CD14-positive monocyte (primary cell): ENCODE measurements around the gene ERP27. TPM values are rescaled to one million over a fixed set of nuclear protein-coding genes. Genes with fewer than 3 reads are reported as not detected.

ENCODE experiments used
- DNase-seq, 3 donors: peaks; one replicate each; pipeline ENCODE4 v3.0.0-alpha.2; 2011 to 2022
- H2AFZ ChIP-seq: 2 replicates; pipeline ENCODE4 v1.6.0; 2012; ENCODE audit warnings: mild to moderate bottlenecking, low read depth, low read length, inconsistent platforms; ENCODE audit not compliant: insufficient read depth, poor library complexity, severe bottlenecking
- H3K27ac ChIP-seq, 2 donors: 1 replicate in 1 of 2; 2 replicates in 1 of 2; pipeline ENCODE4 v1.5.1; 2012 to 2013; ENCODE audit warnings: low read length in 2 of 2, control low read depth in 1 of 2, inconsistent platforms in 1 of 2, low read depth in 1 of 2, mild to moderate bottlenecking in 1 of 2
- H3K27me3 ChIP-seq, 2 donors: one replicate each; pipeline versions ENCODE4 v1.6.0 to v1.6.1; 2011 to 2013; ENCODE audit warnings: low read length in 2 of 2; ENCODE audit not compliant: control insufficient read depth in 2 of 2, insufficient read depth in 2 of 2
- H3K36me3 ChIP-seq, 2 donors: replicated peaks in 1 of 2; 1 replicate in 1 of 2; 2 replicates in 1 of 2; pipeline versions ENCODE4 v1.5.1 to v1.6.1; 2012 to 2013; ENCODE audit warnings: low read length in 2 of 2, control low read depth in 1 of 2, inconsistent platforms in 1 of 2, mild to moderate bottlenecking in 1 of 2; ENCODE audit not compliant: insufficient read depth in 2 of 2, control insufficient read depth in 1 of 2
- H3K4me1 ChIP-seq, 2 donors: 1 replicate in 1 of 2; 2 replicates in 1 of 2; pipeline versions ENCODE4 v1.5.1 to v1.6.1; 2012 to 2013; ENCODE audit warnings: low read length in 2 of 2, control low read depth in 1 of 2, inconsistent platforms in 1 of 2, mild to moderate bottlenecking in 1 of 2, moderate library complexity in 1 of 2; ENCODE audit not compliant: insufficient read depth in 2 of 2, control insufficient read depth in 1 of 2
- H3K4me2 ChIP-seq: replicated peaks from 2 replicates; pipeline ENCODE3; 2012; ENCODE audit warnings: low read length, moderate library complexity, mild to moderate bottlenecking; ENCODE audit not compliant: poor library complexity, severe bottlenecking; ENCODE audit errors: extremely low read depth
- H3K4me3 ChIP-seq, 3 experiments: fragments of 200-600 bp in 1 of 3; sonication (generic) in 1 of 3; replicated peaks in 1 of 3; 1 replicate in 2 of 3; 2 replicates in 1 of 3; pipeline ENCODE4 v1.5.1; 2011 to 2013; ENCODE audit warnings: low read length in 3 of 3, mild to moderate bottlenecking in 3 of 3, control low read depth in 2 of 3, low read depth in 2 of 3, inconsistent platforms in 1 of 3, moderate library complexity in 1 of 3
- H3K79me2 ChIP-seq: 2 replicates; pipeline ENCODE4 v1.6.0; 2012; ENCODE audit warnings: mild to moderate bottlenecking, control low read depth, inconsistent platforms, low read length, moderate library complexity; ENCODE audit not compliant: insufficient read depth
- H3K9ac ChIP-seq: 2 replicates; pipeline ENCODE4 v1.6.0; 2017; ENCODE audit warnings: low read length, mild to moderate bottlenecking; ENCODE audit not compliant: insufficient read depth, poor library complexity, severe bottlenecking
- H3K9me3 ChIP-seq, 2 donors: replicated peaks in 1 of 2; 1 replicate in 1 of 2; 2 replicates in 1 of 2; pipeline versions ENCODE4 v1.5.1 to v1.6.1; 2012 to 2013; ENCODE audit warnings: low read length in 2 of 2, control low read depth in 1 of 2; ENCODE audit not compliant: control insufficient read depth in 1 of 2, insufficient read depth in 1 of 2
- H4K20me1 ChIP-seq: 2 replicates; pipeline ENCODE4 v1.6.0; 2012; ENCODE audit warnings: mild to moderate bottlenecking, low read length, control low read depth, moderate library complexity; ENCODE audit not compliant: insufficient read depth
- H3K27ac Mint-ChIP-seq, 7 donors: one replicate each; pipeline ENCODE4 v1.8.0; 2020; ENCODE audit warnings: mild to moderate bottlenecking in 7 of 7, mixed read lengths in 7 of 7, moderate library complexity in 6 of 7, inconsistent platforms in 2 of 7
- H3K27me3 Mint-ChIP-seq, 3 donors: one replicate each; pipeline ENCODE4 v1.8.0; 2021 to 2022; ENCODE audit warnings: low read depth in 3 of 3, mild to moderate bottlenecking in 3 of 3, mixed read lengths in 3 of 3, moderate library complexity in 3 of 3, inconsistent platforms in 1 of 3
- H3K36me3 Mint-ChIP-seq, 2 donors: one replicate each; pipeline ENCODE4 v1.8.0; 2020; ENCODE audit warnings: mixed read lengths in 2 of 2, inconsistent platforms in 1 of 2, mild to moderate bottlenecking in 1 of 2
- H3K4me1 Mint-ChIP-seq: one replicate; pipeline ENCODE4 v1.8.0; 2020; ENCODE audit warnings: mild to moderate bottlenecking, mixed read lengths
- H3K4me3 Mint-ChIP-seq, 2 donors: one replicate each; pipeline ENCODE4 v1.8.0; 2020; ENCODE audit warnings: mild to moderate bottlenecking in 2 of 2, mixed read lengths in 2 of 2, moderate library complexity in 1 of 2
- H3K9me3 Mint-ChIP-seq, 7 donors: one replicate each; pipeline ENCODE4 v1.8.0; 2020 to 2022; ENCODE audit warnings: mixed read lengths in 7 of 7, mild to moderate bottlenecking in 6 of 7, moderate library complexity in 6 of 7, inconsistent platforms in 2 of 7
- CTCF ChIP-seq: fragments of 200-600 bp; IDR thresholded peaks from one replicate; pipeline ENCODE4 v1.8.0; 2022; ENCODE audit warnings: antibody characterized with exemption, mild to moderate bottlenecking
- WGBS: methylation state at CpG from one replicate; pipeline ENCODE4 v1.1.5; 2013; ENCODE audit warnings: missing lambda C conversion rate; ENCODE audit not compliant: insufficient coverage; 5-methylcytosine and 5-hydroxymethylcytosine counted together
- intact Hi-C, 2 donors: fragments of 100-400 bp; cut with micrococcal nuclease; formaldehyde crosslinking; loops; one replicate each; pipeline versions ENCODE4 v1.15.0 to v1.15.1; 2023
- polyA plus RNA-seq, 3 donors: library from polyadenylated mRNA; depleted of rRNA in 1 of 3; unstranded in 2 of 3; stranded (reverse) in 1 of 3; fragments of 300-500 nt in 2 of 3; fragments of >200 nt in 1 of 3; fragmentation: Illumina TruSeq in 2 of 3; gene quantifications; 1 replicate in 2 of 3; 2 replicates in 1 of 3; pipeline ENCODE4 v1.2.3, GENCODE V29; 2012 to 2021

The ERP27 gene
- polyA plus RNA-seq, 3 donors: 2.5 to 7.2 (median 2.5) TPM

- no CpG with 5 or more reads among the region's 1 CpG for WGBS
- no peak for TF ChIP-seq CTCF
- H3K9me3 Mint-ChIP-seq: no peaks in the 10 kb centered on the region
- Histone ChIP-seq H3K4me2 (no peak overlapping the region), H3K9me3 (no peaks in the 10 kb centered on the region), H3K9ac (no peak overlapping the region), H3K27me3 (no peaks in the 10 kb centered on the region), H2AFZ (no peak overlapping the region), H3K4me1 (peaks cover 35 to 37% of the 10 kb centered on the region in 2 donors), H3K27ac (peak overlapping the region in 1 of 2 donors; percentile 89), H3K4me3 (no peak overlapping the region), H4K20me1 (peaks cover 95% of the 10 kb centered on the region), H3K79me2 (peaks cover 87% of the 10 kb centered on the region), H3K36me3 (peaks cover 87 to 91% of the 10 kb centered on the region in 2 donors)
- peaks cover 38% of the 10 kb centered on the region for H3K4me1 Mint-ChIP-seq
- no peak overlapping the region for H3K4me3 Mint-ChIP-seq
- no peak for DNase-seq
- peaks cover 83 to 96% of the 10 kb centered on the region in 2 donors for H3K36me3 Mint-ChIP-seq
- intact Hi-C loops: loop anchor here in 1 of 2 donors (5.0 kb wide), 1 partner anchor 40 kb away; no protein-coding TSS in a partner anchor
- H3K27ac Mint-ChIP-seq: peak overlapping the region in 4 of 7 donors; percentile 37 to 86 (median 62)
- no peaks in the 10 kb centered on the region for H3K27me3 Mint-ChIP-seq
Observed at GRCh38 chr12:14946861-14947260, 8.5 kb upstream of the ERP27 start.

GRCh38 chr12:14946162-14946561 is 7.8 kb upstream of the ERP27 start:
- H3K4me2 ChIP-seq: no peak overlapping the region
- H3K4me3 Mint-ChIP-seq: no peak overlapping the region
- peaks cover 95% of the 10 kb centered on the region for H4K20me1 ChIP-seq
- peaks cover 28 to 30% of the 10 kb centered on the region in 2 donors for H3K4me1 ChIP-seq
- H3K27me3 ChIP-seq: no peaks in the 10 kb centered on the region
- peaks cover 80% of the 10 kb centered on the region for H3K79me2 ChIP-seq
- H3K4me3 ChIP-seq: no peak overlapping the region
- WGBS: 85% methylated on average over 2 of the region's 2 CpGs
- no peak for DNase-seq
- no peaks in the 10 kb centered on the region for H3K9me3 ChIP-seq
- H3K4me1 Mint-ChIP-seq: peaks cover 33% of the 10 kb centered on the region
- peaks cover 92 to 98% of the 10 kb centered on the region in 2 donors for H3K36me3 ChIP-seq
- no peaks in the 10 kb centered on the region for H3K27me3 Mint-ChIP-seq
- intact Hi-C loops: loop anchor here in 1 of 2 donors (5.0 kb wide), 1 partner anchor 41 kb away; no protein-coding TSS in a partner anchor
- peak overlapping the region; percentile 22 to 85 (median 68) for H3K27ac Mint-ChIP-seq
- no peak overlapping the region for H2AFZ ChIP-seq
- peaks cover 85 to 92% of the 10 kb centered on the region in 2 donors for H3K36me3 Mint-ChIP-seq
- H3K9ac ChIP-seq: no peak overlapping the region
- H3K27ac ChIP-seq: peak overlapping the region in 1 of 2 donors; percentile 89
- no peaks in the 10 kb centered on the region for H3K9me3 Mint-ChIP-seq
- no peak for TF ChIP-seq CTCF
